Endothelial cell of umbilical vein (primary cell): ENCODE results near the gene GDF11. TPM values are rescaled to one million over a fixed set of nuclear protein-coding genes. Genes with fewer than 3 reads are reported as not detected.

ENCODE experiments used
- BruUV-seq: library from RNA; stranded (reverse); fragments of 400-500 nt; replicated peaks from 2 replicates; lab custom pipeline; 2021; lab: Mats Ljungman, UMichigan
- CTCF ChIA-PET: fragments of 300-600, 350-600 bp; sonication (Branson Sonifier 250); formaldehyde crosslinking; loops from one replicate; lab custom pipeline; 2021; ENCODE audit warnings: antibody characterized with exemption, inconsistent platforms; lab: Charles Lee
- POLR2A ChIA-PET: fragments of 300-600, 350-600 bp; sonication (Branson Sonifier 250); formaldehyde crosslinking; loops from one replicate; lab custom pipeline; 2021; ENCODE audit warnings: antibody characterized with exemption, inconsistent platforms; lab: Charles Lee
- DNase-seq: peaks from one replicate; pipeline ENCODE4 v3.0.0-alpha.2; 2011; ENCODE audit warnings: low read depth, low spot score
- FAIRE-seq: peaks from 2 replicates; lab custom pipeline; 2011; peaks lifted over from hg19 to GRCh38; lab: Jason Lieb, UNC
- H2AFZ ChIP-seq: 2 replicates; pipeline ENCODE4 v1.6.0; 2012; ENCODE audit warnings: low read depth, low read length, control low read depth, inconsistent platforms
- H3K27ac ChIP-seq: 2 replicates; pipeline ENCODE4 v1.5.1; 2011; ENCODE audit warnings: low read depth, mild to moderate bottlenecking, control low read depth, low read length, moderate library complexity; ENCODE audit not compliant: insufficient read depth
- H3K27me3 ChIP-seq, 2 experiments: 2 replicates each; pipeline versions ENCODE4 v1.6.0 to v1.6.1; 2011; ENCODE audit warnings: low read length in 2 of 2, mixed read lengths in 1 of 2; ENCODE audit not compliant: control insufficient read depth in 2 of 2, insufficient read depth in 2 of 2
- H3K36me3 ChIP-seq, 2 experiments: 2 replicates in 1 of 2; 3 replicates in 1 of 2; pipeline ENCODE4 v1.5.1; 2011; ENCODE audit warnings: low read length in 2 of 2, mild to moderate bottlenecking in 1 of 2, moderate library complexity in 1 of 2; ENCODE audit not compliant: control insufficient read depth in 2 of 2, insufficient read depth in 2 of 2; ENCODE audit errors: extremely low read depth in 1 of 2
- H3K4me1 ChIP-seq: 3 replicates; pipeline ENCODE4 v1.5.1; 2011; ENCODE audit warnings: mild to moderate bottlenecking, low read length; ENCODE audit not compliant: control insufficient read depth, insufficient read depth; ENCODE audit errors: extremely low read depth
- H3K4me2 ChIP-seq: 2 replicates; pipeline ENCODE4 v1.6.1; 2011; ENCODE audit warnings: low read length, control low read depth, mixed read lengths; ENCODE audit not compliant: insufficient read depth
- H3K4me3 ChIP-seq, 3 experiments: fragments of 200-600 bp in 1 of 3; sonication (generic), shearing (Covaris generic) in 1 of 3; replicated peaks in 1 of 3; 2 replicates each; pipeline ENCODE4 v1.5.1; 2011 to 2016; ENCODE audit warnings: control low read depth in 3 of 3, low read length in 3 of 3, mild to moderate bottlenecking in 2 of 3, inconsistent platforms in 1 of 3, low read depth in 1 of 3, moderate library complexity in 1 of 3; ENCODE audit not compliant: insufficient read depth in 1 of 3
- H3K79me2 ChIP-seq: 2 replicates; pipeline ENCODE4 v1.6.0; 2012; ENCODE audit warnings: low read length, inconsistent platforms; ENCODE audit not compliant: control insufficient read depth, insufficient read depth
- H3K9ac ChIP-seq: replicated peaks from 2 replicates; pipeline ENCODE3; 2011; ENCODE audit warnings: low read length, control low read depth; ENCODE audit not compliant: insufficient read depth; ENCODE audit errors: extremely low read depth
- H3K9me1 ChIP-seq: replicated peaks from 3 replicates; pipeline ENCODE4 v1.6.0; 2011; ENCODE audit warnings: mild to moderate bottlenecking, low read length; ENCODE audit not compliant: control insufficient read depth, insufficient read depth; ENCODE audit errors: extremely low read depth
- H3K9me3 ChIP-seq: replicated peaks from 2 replicates; pipeline ENCODE4 v1.5.1; 2012; ENCODE audit warnings: low read length, inconsistent platforms; ENCODE audit not compliant: control insufficient read depth, insufficient read depth
- H4K20me1 ChIP-seq: replicated peaks from 2 replicates; pipeline ENCODE3; 2011; ENCODE audit warnings: mild to moderate bottlenecking, low read length; ENCODE audit not compliant: control insufficient read depth, insufficient read depth; ENCODE audit errors: extremely low read depth
- EZH2 ChIP-seq: IDR thresholded peaks from 2 replicates; pipeline ENCODE4 v1.6.1; 2012; ENCODE audit warnings: borderline replicate concordance, low read depth, mild to moderate bottlenecking, moderate library complexity, low read length, inconsistent platforms; ENCODE audit not compliant: severe bottlenecking
- FOS ChIP-seq: IDR thresholded peaks from 2 replicates; pipeline ENCODE4 v1.6.1; 2011; ENCODE audit warnings: mild to moderate bottlenecking, low read length, moderate library complexity, borderline replicate concordance; ENCODE audit not compliant: insufficient read depth
- GATA2 ChIP-seq: IDR thresholded peaks from 2 replicates; pipeline ENCODE4 v1.7.0; 2011; ENCODE audit warnings: low read depth, mild to moderate bottlenecking, moderate library complexity, mixed read lengths, low read length; ENCODE audit not compliant: insufficient read length, insufficient read depth
- JUN ChIP-seq: IDR thresholded peaks from 2 replicates; pipeline ENCODE4 v1.6.1; 2011; ENCODE audit warnings: borderline replicate concordance, low read depth; ENCODE audit not compliant: insufficient read length, insufficient read depth
- MAX ChIP-seq: IDR thresholded peaks from 2 replicates; pipeline ENCODE4 v1.6.1; 2011; ENCODE audit not compliant: insufficient read depth, insufficient read length
- POLR2A ChIP-seq: IDR thresholded peaks from 2 replicates; pipeline ENCODE4 v1.6.1; 2012; ENCODE audit warnings: low read depth, mild to moderate bottlenecking, control low read depth, low read length
- POLR2AphosphoS5 ChIP-seq: IDR thresholded peaks from 2 replicates; pipeline ENCODE4 v1.6.1; 2012; ENCODE audit warnings: low read depth, mild to moderate bottlenecking, control low read depth, low read length, moderate library complexity; ENCODE audit not compliant: insufficient read depth
- dilution Hi-C: fragments of 300-500 bp; cut with MboI; formaldehyde crosslinking; loops from one replicate; pipeline ENCODE4 v1.15.0; 2019; ENCODE audit warnings: low sequenced_read_pairs; ENCODE audit not compliant: extremely low pct_ligation_motif_present
- intact Hi-C: fragments of 100-400 bp; cut with micrococcal nuclease; formaldehyde crosslinking; loops from one replicate; pipeline ENCODE4 v1.10.0; 2022
- polyA plus RNA-seq, 4 experiments: library from polyadenylated mRNA; depleted of rRNA in 3 of 4; stranded (reverse) in 3 of 4; unstranded in 1 of 4; fragments of >200 nt; gene quantifications; 2 replicates each; pipeline versions ENCODE4 v1.2.1 to v1.2.3, GENCODE V29; 2011 to 2012; ENCODE audit warnings: missing spikeins in 1 of 4
- total RNA-seq: library from RNA; stranded (reverse); gene quantifications from 2 replicates; pipeline ENCODE4 v1.2.3, GENCODE V29; 2021

The GDF11 gene
- total and polyA plus RNA-seq, 2 donors (not counting 3 experiments of a cell fraction or from before 2014, with no cell fraction given): 10.0 to 18.7 TPM

- BruUV-seq: no TSS peak
- intact Hi-C loops: no loop called here
- Histone ChIP-seq H3K4me2 (peak overlapping the region; percentile 46), H4K20me1 (no peaks in the 10 kb centered on the region), H2AFZ (no peak overlapping the region), H3K27ac (no peak overlapping the region), H3K9ac (no peak overlapping the region), H3K36me3 (peaks cover 13 to 27% of the 10 kb centered on the region in 2 experiments), H3K4me3 (peak overlapping the region in 2 of 3 experiments; percentile 71 to 89), H3K9me3 (no peaks in the 10 kb centered on the region), H3K9me1 (no peaks in the 10 kb centered on the region), H3K4me1 (peaks cover 19% of the 10 kb centered on the region), H3K27me3 (no peaks in the 10 kb centered on the region), H3K79me2 (peaks cover 30% of the 10 kb centered on the region)
- dilution Hi-C loops: no loop called here
- CTCF ChIA-PET: interaction anchor here (0.6 to 0.7 kb wide), 2 partner anchors 10 to 12 kb away, joined by 3 to 4 read pairs; no protein-coding TSS in a partner anchor
- POLR2A ChIA-PET: no interaction called here
- FAIRE-seq (no peak), DNase-seq (no peak)
- TF ChIP-seq POLR2A: no peak
- TF ChIP-seq FOS: no peak
- no peak for TF ChIP-seq JUN
- TF ChIP-seq POLR2AphosphoS5: no peak
- no peak for TF ChIP-seq EZH2
- TF ChIP-seq MAX: no peak
Observed at GRCh38 chr12:55726971-55727370, 16.0 kb upstream of the GDF11 start.

DNA sequence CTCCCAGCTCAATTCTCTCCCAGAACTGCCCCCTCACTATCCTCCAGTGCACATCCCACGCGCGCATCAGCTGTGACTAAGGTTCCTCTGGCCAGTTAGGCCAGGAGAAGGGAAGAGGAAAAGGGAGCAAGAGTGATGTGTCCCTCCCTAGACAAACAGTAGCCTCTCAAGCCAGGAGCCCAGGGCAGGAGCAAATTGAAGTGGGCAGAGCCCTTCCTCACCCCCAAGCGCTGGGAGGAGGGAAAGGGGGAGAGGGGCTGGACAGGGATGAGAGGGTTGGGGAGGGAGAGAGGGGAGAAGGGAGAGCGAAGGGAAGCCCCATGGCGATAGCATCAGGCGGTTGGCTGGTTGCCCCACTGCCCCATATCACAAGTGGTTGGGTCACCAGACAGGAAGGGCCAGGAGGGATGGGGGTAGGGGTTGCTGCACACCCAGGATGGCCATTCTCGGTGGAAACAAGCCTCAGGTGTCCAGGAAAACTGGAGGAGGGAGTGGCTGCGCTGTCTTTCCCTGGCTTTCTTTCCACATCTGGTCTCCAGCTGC, 15.2 kb upstream of the GDF11 start:
- ChIA-PET CTCF (interaction anchor here (0.7 kb wide), 1 partner anchor 9 kb away, joined by 4 read pairs; no protein-coding TSS in a partner anchor), POLR2A (no interaction called here)
- FAIRE-seq (no peak), DNase-seq (peak; percentile 41)
- intact Hi-C loops (no loop called here), dilution Hi-C loops (no loop called here)
- Histone ChIP-seq H3K9me1 (no peaks in the 10 kb centered on the region), H3K4me2 (peak overlapping the region; percentile 46), H3K4me3 (peak overlapping the region; percentile 71 to 89 (median 76)), H3K9me3 (no peaks in the 10 kb centered on the region), H4K20me1 (no peaks in the 10 kb centered on the region), H3K27ac (peak overlapping the region; percentile 58), H2AFZ (no peak overlapping the region), H3K36me3 (peaks cover 13 to 27% of the 10 kb centered on the region in 2 experiments), H3K9ac (peak overlapping the region; percentile 94), H3K79me2 (peaks cover 30% of the 10 kb centered on the region), H3K27me3 (no peaks in the 10 kb centered on the region), H3K4me1 (peaks cover 19% of the 10 kb centered on the region)
- TF ChIP-seq MAX (no peak), JUN (no peak), POLR2A (peak; percentile 29), GATA2 (peak; percentile 37)
- TSS peak; percentile 26 for BruUV-seq
